ENCODE data around the gene TAF8. TPM values are rescaled to one million over a fixed set of nuclear protein-coding genes. Genes with fewer than 3 reads are reported as not detected.

TAF8 gene
- total RNA-seq, 1 donor from 2014 or later, result 38.8 TPM

GRCh38 chr6:42079941-42080464, 29.7 kb downstream of the TAF8 start:
- Mint-ChIP-seq H3K4me3 (ENCODE audit: low read depth) (no peak overlapping the region), H3K9me3 (no peaks in the 10 kb centered on the region), H3K27ac (no peak overlapping the region), H3K36me3 (ENCODE audit: low read depth) (peaks cover 30% of the 10 kb centered on the region), H3K4me1 (ENCODE audit: low read depth) (no peaks in the 10 kb centered on the region), H3K27me3 (ENCODE audit: low read depth) (no peaks in the 10 kb centered on the region)
- intact Hi-C loops (cut with micrococcal nuclease), result no loop called here
- no peak for DNase-seq (ENCODE audit: low spot score)

DNA sequence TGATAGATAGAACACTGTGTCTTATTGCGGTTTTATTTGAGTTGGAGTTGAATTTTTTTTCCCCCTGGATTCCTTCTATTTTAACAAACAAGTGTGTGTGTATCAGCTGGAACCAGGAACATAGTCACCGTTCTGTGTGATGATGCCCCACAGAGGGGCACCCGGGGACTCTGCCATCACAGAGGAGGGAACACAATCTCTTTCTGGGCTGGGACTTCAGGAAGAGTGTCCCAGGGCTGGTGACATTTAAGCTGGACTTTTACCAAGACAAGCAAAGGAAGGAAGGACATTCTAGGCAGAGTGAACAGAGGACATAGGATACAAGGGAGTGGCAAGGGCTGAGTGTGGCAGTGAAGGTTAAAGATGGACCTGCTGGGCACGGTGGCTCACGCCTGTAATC, 33.2 kb downstream of the TAF8 start:
- intact Hi-C loops (cut with micrococcal nuclease), result no loop called here
- Mint-ChIP-seq H3K27ac (no peak overlapping the region), H3K9me3 (no peaks in the 10 kb centered on the region), H3K4me1 (ENCODE audit: low read depth) (no peaks in the 10 kb centered on the region), H3K36me3 (ENCODE audit: low read depth) (peaks cover 7% of the 10 kb centered on the region), H3K27me3 (ENCODE audit: low read depth) (no peaks in the 10 kb centered on the region), H3K4me3 (ENCODE audit: low read depth) (no peak overlapping the region)
- DNase-seq (ENCODE audit: low spot score), result no peak

DNA sequence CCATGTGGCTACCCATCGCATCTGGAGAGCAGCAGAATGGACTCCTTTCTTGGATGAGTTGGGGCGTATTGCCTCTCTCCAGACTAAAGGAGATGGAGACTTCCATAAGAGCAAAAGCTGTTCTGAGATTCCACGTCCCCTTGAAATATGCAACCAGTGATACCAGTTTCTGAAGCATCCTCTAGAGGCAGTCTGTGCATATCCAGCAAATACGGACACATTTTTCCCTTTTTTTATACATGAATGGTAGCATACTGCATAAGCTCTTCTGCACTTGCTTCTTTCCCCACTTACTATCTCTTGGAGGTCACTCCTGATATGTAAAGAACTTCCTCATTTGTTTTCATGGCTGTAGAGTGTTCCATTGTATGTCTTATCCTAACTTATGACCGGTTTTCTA, 34.6 kb downstream of the TAF8 start:
- no peaks in the 10 kb centered on the region for H3K9me3 Mint-ChIP-seq
- intact Hi-C loops (cut with micrococcal nuclease), result no loop called here
- H3K27ac Mint-ChIP-seq, result no peak overlapping the region
- H3K4me1 Mint-ChIP-seq (ENCODE audit: low read depth), result no peaks in the 10 kb centered on the region
- no peaks in the 10 kb centered on the region for H3K27me3 Mint-ChIP-seq (ENCODE audit: low read depth)
- H3K36me3 Mint-ChIP-seq (ENCODE audit: low read depth), result peaks cover 3% of the 10 kb centered on the region
- no peak overlapping the region for H3K4me3 Mint-ChIP-seq (ENCODE audit: low read depth)
- no peak for DNase-seq (ENCODE audit: low spot score)

GRCh38 chr6:42086046-42087035, 36.0 kb downstream of the TAF8 start:
- Mint-ChIP-seq H3K27ac (no peak overlapping the region), H3K27me3 (ENCODE audit: low read depth) (no peaks in the 10 kb centered on the region), H3K4me3 (ENCODE audit: low read depth) (no peak overlapping the region), H3K36me3 (ENCODE audit: low read depth) (no peaks in the 10 kb centered on the region), H3K4me1 (ENCODE audit: low read depth) (no peaks in the 10 kb centered on the region), H3K9me3 (no peaks in the 10 kb centered on the region)
- intact Hi-C loops (cut with micrococcal nuclease), result no loop called here
- DNase-seq (ENCODE audit: low spot score), result no peak

- H3K4me3 Mint-ChIP-seq (ENCODE audit: low read depth), result no peak overlapping the region
- DNase-seq (ENCODE audit: low spot score), result no peak
- H3K4me1 Mint-ChIP-seq (ENCODE audit: low read depth), result no peaks in the 10 kb centered on the region
- H3K27me3 Mint-ChIP-seq (ENCODE audit: low read depth), result no peaks in the 10 kb centered on the region
- intact Hi-C loops (cut with micrococcal nuclease), result no loop called here
- H3K36me3 Mint-ChIP-seq (ENCODE audit: low read depth), result no peaks in the 10 kb centered on the region
- H3K9me3 Mint-ChIP-seq, result no peaks in the 10 kb centered on the region
- H3K27ac Mint-ChIP-seq, result no peak overlapping the region
Measured at GRCh38 chr6:42088101-42088591, 37.8 kb downstream of the TAF8 start.

DNA sequence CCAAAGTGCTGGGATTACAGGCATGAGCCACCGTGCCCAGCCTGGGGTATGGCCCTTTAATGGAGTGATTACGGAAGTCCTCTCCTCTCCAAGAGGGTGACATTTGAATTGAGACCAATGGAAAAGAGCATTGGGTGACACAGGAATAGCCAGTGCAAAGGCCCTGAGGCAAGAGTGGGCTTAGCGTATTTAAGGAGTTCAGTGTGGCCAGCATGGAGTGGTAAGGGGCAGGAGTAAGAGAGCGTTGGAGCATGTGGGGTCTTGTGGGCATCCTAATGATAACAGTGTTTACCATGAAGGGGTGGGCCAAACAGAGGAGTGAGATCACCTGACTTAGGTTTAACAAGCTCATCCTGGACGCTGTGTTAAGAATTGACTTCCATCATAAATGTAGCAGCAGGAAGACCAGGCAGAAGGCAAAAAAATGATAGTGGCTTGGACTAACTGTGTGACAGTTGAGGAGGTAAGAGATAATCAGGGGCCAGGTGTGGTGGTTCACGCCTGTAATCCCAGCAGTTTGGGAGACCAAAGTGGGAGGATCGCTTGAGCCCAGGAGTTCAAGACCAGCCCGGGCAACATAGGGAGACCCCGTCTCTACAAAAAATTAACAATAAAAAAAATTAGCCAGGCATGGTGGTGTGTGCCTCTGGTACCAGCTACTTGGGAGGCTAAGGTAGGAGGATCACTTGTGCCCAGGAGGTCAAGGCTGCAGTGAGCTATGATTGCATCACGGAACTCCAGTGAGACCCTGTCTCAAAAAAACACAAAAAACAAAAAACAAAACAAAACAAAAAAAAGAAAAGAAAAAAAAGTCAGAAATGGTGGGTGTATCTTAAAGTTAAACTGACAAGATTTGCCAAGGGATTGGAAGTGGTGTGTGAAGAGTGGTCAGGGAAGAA, 40.7 kb downstream of the TAF8 start:
- no peaks in the 10 kb centered on the region for H3K9me3 Mint-ChIP-seq
- H3K4me1 Mint-ChIP-seq (ENCODE audit: low read depth), result no peaks in the 10 kb centered on the region
- H3K27ac Mint-ChIP-seq, result no peak overlapping the region
- intact Hi-C loops (cut with micrococcal nuclease), result no loop called here
- DNase-seq (ENCODE audit: low spot score), result no peak
- H3K4me3 Mint-ChIP-seq (ENCODE audit: low read depth), result no peak overlapping the region
- no peaks in the 10 kb centered on the region for H3K27me3 Mint-ChIP-seq (ENCODE audit: low read depth)
- no peaks in the 10 kb centered on the region for H3K36me3 Mint-ChIP-seq (ENCODE audit: low read depth)

- Mint-ChIP-seq H3K27ac (no peak overlapping the region), H3K9me3 (no peaks in the 10 kb centered on the region), H3K36me3 (ENCODE audit: low read depth) (no peaks in the 10 kb centered on the region), H3K27me3 (ENCODE audit: low read depth) (no peaks in the 10 kb centered on the region), H3K4me1 (ENCODE audit: low read depth) (no peaks in the 10 kb centered on the region), H3K4me3 (ENCODE audit: low read depth) (no peak overlapping the region)
- DNase-seq (ENCODE audit: low spot score), result no peak
- intact Hi-C loops (cut with micrococcal nuclease), result no loop called here
Measured at GRCh38 chr6:42091718-42092023, 41.3 kb downstream of the TAF8 start.

GRCh38 chr6:42093582-42094329, 43.4 kb downstream of the TAF8 start:
- Mint-ChIP-seq H3K4me1 (ENCODE audit: low read depth) (peaks cover 5% of the 10 kb centered on the region), H3K27ac (no peak overlapping the region), H3K9me3 (no peaks in the 10 kb centered on the region), H3K4me3 (ENCODE audit: low read depth) (no peak overlapping the region), H3K36me3 (ENCODE audit: low read depth) (no peaks in the 10 kb centered on the region), H3K27me3 (ENCODE audit: low read depth) (no peaks in the 10 kb centered on the region)
- intact Hi-C loops (cut with micrococcal nuclease), result no loop called here
- DNase-seq (ENCODE audit: low spot score), result no peak

DNA sequence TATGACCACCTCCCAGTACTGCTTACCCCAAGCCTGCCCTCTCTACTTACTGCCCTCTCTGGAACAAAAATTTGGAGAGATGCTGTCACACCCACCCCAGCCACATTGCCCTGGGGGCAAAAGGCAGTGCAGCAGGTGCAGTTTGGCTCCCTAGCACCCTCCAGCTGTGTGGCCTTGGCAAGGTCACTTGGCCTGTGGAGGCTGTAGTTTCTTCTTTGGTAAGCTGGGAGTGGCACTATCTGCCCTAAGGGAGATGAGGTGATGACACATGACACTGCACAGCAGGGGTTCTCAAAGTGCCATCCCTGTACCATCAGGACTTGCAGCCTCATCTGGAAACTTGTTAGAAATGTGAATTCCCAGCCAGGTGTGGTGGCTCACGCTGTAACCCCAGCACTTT, 44.8 kb downstream of the TAF8 start:
- Mint-ChIP-seq H3K9me3 (no peaks in the 10 kb centered on the region), H3K4me1 (ENCODE audit: low read depth) (peaks cover 13% of the 10 kb centered on the region), H3K27ac (no peak overlapping the region), H3K4me3 (ENCODE audit: low read depth) (no peak overlapping the region), H3K36me3 (ENCODE audit: low read depth) (no peaks in the 10 kb centered on the region), H3K27me3 (ENCODE audit: low read depth) (no peaks in the 10 kb centered on the region)
- intact Hi-C loops (cut with micrococcal nuclease), result no loop called here
- no peak for DNase-seq (ENCODE audit: low spot score)

DNA sequence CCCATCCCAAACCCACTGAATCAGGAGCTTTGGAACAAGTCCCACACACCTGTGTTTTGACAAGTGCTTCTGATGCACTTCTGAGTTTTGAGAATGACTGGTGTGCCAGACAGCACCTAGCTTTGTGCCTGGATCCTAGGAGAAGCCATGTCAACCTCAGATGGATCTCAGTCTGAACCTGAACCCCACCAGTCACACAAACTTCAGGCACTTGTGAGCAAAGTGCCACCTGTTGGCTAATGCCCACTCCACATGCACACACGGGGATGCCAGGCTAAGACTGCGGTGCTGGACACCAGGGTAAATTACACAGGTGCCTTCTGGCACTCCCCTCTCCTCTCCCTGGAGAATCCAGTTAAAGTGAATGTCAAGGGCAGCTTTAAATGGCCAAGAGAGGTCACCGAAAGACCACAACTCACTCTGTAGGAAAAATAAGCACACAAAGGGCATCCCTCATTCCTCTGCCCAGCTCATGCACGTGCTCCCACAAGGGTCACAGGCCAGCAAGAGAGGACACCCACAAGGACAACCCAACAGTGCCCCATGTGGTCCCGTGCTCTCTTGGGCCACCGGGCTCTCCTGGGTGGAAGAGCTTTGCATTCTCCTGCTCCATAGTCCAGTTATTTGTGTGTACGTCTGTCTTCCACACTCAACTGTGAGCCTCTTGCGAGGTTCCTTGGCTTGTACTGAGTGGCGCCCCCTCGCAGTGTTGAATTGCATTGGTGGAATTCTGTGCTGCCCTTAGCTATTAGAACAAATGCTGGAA, 45.6 kb downstream of the TAF8 start:
- H3K36me3 Mint-ChIP-seq (ENCODE audit: low read depth), result no peaks in the 10 kb centered on the region
- H3K27me3 Mint-ChIP-seq (ENCODE audit: low read depth), result no peaks in the 10 kb centered on the region
- no peaks in the 10 kb centered on the region for H3K9me3 Mint-ChIP-seq
- intact Hi-C loops (cut with micrococcal nuclease), result no loop called here
- peaks cover 19% of the 10 kb centered on the region for H3K4me1 Mint-ChIP-seq (ENCODE audit: low read depth)
- no peak for DNase-seq (ENCODE audit: low spot score)
- H3K27ac Mint-ChIP-seq, result no peak overlapping the region
- H3K4me3 Mint-ChIP-seq (ENCODE audit: low read depth), result no peak overlapping the region

DNA sequence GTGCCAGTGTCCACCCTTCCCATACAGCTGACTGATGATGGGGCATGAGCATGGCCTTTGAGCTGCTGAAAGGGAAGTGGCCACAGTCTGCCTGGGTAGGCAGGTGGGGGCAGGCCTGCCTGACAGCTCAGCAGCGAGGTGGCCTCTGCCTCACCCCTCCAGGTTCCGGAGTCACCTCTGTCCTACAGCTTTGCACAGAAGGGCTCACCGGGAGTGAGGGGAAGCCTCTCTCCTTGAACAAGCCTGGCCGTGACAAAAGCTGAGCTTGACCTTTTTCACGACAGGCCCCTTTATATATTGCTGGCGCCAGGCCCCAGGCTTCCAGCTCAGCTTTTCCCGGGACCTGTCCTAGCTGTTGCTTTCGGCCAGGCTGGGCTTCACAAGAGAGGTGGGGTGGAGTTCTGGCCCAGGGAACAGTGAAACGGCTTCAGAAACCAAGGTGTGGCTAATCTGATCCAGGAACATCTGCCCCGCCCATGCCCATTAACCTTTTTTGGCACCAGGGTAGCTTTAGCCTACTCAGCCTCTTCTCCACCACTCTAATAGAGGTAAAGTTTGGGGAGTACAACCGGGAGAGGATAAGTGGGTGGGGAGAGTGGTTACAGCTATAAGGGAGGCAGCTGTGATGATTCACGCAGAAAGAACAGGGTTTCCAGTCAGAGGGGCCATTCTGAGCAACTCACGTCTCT, 49.2 kb downstream of the TAF8 start:
- DNase-seq (ENCODE audit: low spot score), result no peak
- Mint-ChIP-seq H3K27ac (peak overlapping the region; percentile 92), H3K4me1 (ENCODE audit: low read depth) (peaks cover 28% of the 10 kb centered on the region), H3K36me3 (ENCODE audit: low read depth) (no peaks in the 10 kb centered on the region), H3K27me3 (ENCODE audit: low read depth) (no peaks in the 10 kb centered on the region), H3K9me3 (no peaks in the 10 kb centered on the region), H3K4me3 (ENCODE audit: low read depth) (peak overlapping the region; percentile 24)
- intact Hi-C loops (cut with micrococcal nuclease), result no loop called here

All from activated T-helper 2 cell treated with anti-CD3 and anti-CD28 coated beads, Interferon-gamma antibody, Interleukin-2, Interleukin-4, amounts not matched to agents 10 μg/mL and 5 μg/mL and 100 μg/mL, durations not matched to agents 14 hours and 24 hours and 36 hours (primary cell).